GM12878 (cell line): ENCODE results near the gene CHD9. TPM values are rescaled to one million over a fixed set of nuclear protein-coding genes. Genes with fewer than 3 reads are reported as not detected.
"Not testable (repeated sequence)": the region's sequence is repeated elsewhere in the genome, so short reads cannot be mapped to it uniquely, and the experiment has no call there.

Experiments
- ATAC-seq: fragments of 200-7000 bp; cut with Tn5 transposase; 3 replicates; pipeline ENCODE4 v1.9.1; 2020; ENCODE audit warnings: mild to moderate bottlenecking, moderate library complexity
- BruUV-seq: library from RNA; stranded (reverse); fragments of 400-500 nt; replicated peaks from 2 replicates; lab custom pipeline; 2021; lab: Mats Ljungman, UMichigan
- CTCF ChIA-PET: fragments of 300-600 bp; sonication (Branson Sonifier 250); formaldehyde crosslinking; extraction: SDS; loops from one replicate; lab custom pipeline; 2021; ENCODE audit warnings: inconsistent platforms; lab: Yijun Ruan, JAX
- POLR2A ChIA-PET: fragments of 350-600 bp; formaldehyde crosslinking; extraction: SDS; loops from one replicate; lab custom pipeline; 2021; ENCODE audit warnings: inconsistent platforms; lab: Charles Lee
- RAD21 ChIA-PET: fragments of 300-600 bp; sonication (Branson Sonifier 250); formaldehyde crosslinking; loops from one replicate; lab custom pipeline; 2023; ENCODE audit warnings: antibody characterized with exemption; ENCODE audit not compliant: unreplicated experiment; lab: Charles Lee
- SMC1A ChIA-PET: fragments of 300-600 bp; sonication (Branson Sonifier 250); formaldehyde crosslinking; loops from one replicate; lab custom pipeline; 2023; ENCODE audit not compliant: unreplicated experiment, uncharacterized antibody; lab: Charles Lee
- DNase-seq: peaks from one replicate; pipeline ENCODE4 v3.0.0-alpha.2; 2011; ENCODE audit warnings: low read depth, low spot score
- FAIRE-seq: peaks from 3 replicates; lab custom pipeline; 2011; peaks lifted over from hg19 to GRCh38; lab: Jason Lieb, UNC
- H2AFZ ChIP-seq: 2 replicates; pipeline ENCODE4 v1.6.0; 2011; ENCODE audit warnings: low read depth, low read length, control low read depth; ENCODE audit not compliant: control insufficient read depth
- H3K27ac ChIP-seq: 2 replicates; pipeline ENCODE4 v1.5.1; 2011; ENCODE audit warnings: control low read depth; ENCODE audit not compliant: control insufficient read depth, insufficient read depth
- H3K27me3 ChIP-seq, 2 experiments: replicated peaks in 1 of 2; 2 replicates each; pipeline versions ENCODE4 v1.6.0 to v1.6.1; 2011; ENCODE audit warnings: low read length in 1 of 2; ENCODE audit not compliant: control insufficient read depth in 2 of 2, insufficient read depth in 2 of 2
- H3K36me3 ChIP-seq, 2 experiments: 2 replicates each; pipeline ENCODE4 v1.5.1; 2011; ENCODE audit warnings: low read length in 1 of 2; ENCODE audit not compliant: control insufficient read depth in 2 of 2, insufficient read depth in 2 of 2
- H3K4me1 ChIP-seq: 2 replicates; pipeline ENCODE4 v1.6.1; 2011; ENCODE audit warnings: mild to moderate bottlenecking, low read length, moderate library complexity, mixed read lengths; ENCODE audit not compliant: control insufficient read depth, insufficient read depth
- H3K4me2 ChIP-seq: 2 replicates; pipeline ENCODE4 v1.6.0; 2011; ENCODE audit warnings: control low read depth; ENCODE audit not compliant: control insufficient read depth, insufficient read depth
- H3K4me3 ChIP-seq: fragments of 200-600 bp; sonication (generic); 2 replicates; pipeline ENCODE4 v1.5.1; 2016
- H3K79me2 ChIP-seq: 2 replicates; pipeline ENCODE4 v1.6.0; 2011; ENCODE audit warnings: low read length; ENCODE audit not compliant: control insufficient read depth, insufficient read depth
- H3K9ac ChIP-seq: 2 replicates; pipeline ENCODE4 v1.8.0; 2011; ENCODE audit warnings: low read length, control low read depth, mixed read lengths; ENCODE audit not compliant: control insufficient read depth, insufficient read depth
- H3K9me3 ChIP-seq: replicated peaks from 3 replicates; pipeline ENCODE4 v1.5.1; 2011; ENCODE audit warnings: mild to moderate bottlenecking, low read length; ENCODE audit not compliant: control insufficient read depth, insufficient read depth
- H4K20me1 ChIP-seq: 2 replicates; pipeline ENCODE4 v1.6.0; 2011; ENCODE audit not compliant: control insufficient read depth, insufficient read depth
- BCL11A ChIP-seq: IDR thresholded peaks from 2 replicates; pipeline ENCODE4 v1.6.1; 2011; ENCODE audit warnings: low read depth, low read length
- BHLHE40 ChIP-seq, 2 experiments: fragments of 450-650 bp in 1 of 2; IDR thresholded peaks; 2 replicates each; pipeline ENCODE4 v1.6.1; 2011 to 2017; ENCODE audit warnings: low read depth in 2 of 2, borderline replicate concordance in 1 of 2, improper control_type of control experiment in 1 of 2, low read length in 1 of 2, mild to moderate bottlenecking in 1 of 2
- CREM ChIP-seq: IDR thresholded peaks from 2 replicates; pipeline ENCODE4 v1.6.1; 2014; ENCODE audit warnings: antibody characterized with exemption, low read depth
- GABPA ChIP-seq: IDR thresholded peaks from 2 replicates; pipeline ENCODE4 v1.6.1; 2014; ENCODE audit warnings: antibody characterized with exemption, low read depth, mild to moderate bottlenecking, inconsistent platforms
- MTA2 ChIP-seq: fragments of 450-650 bp; IDR thresholded peaks from 2 replicates; pipeline ENCODE4 v1.6.1; 2016; ENCODE audit warnings: low read depth, mild to moderate bottlenecking, moderate library complexity
- NFIC ChIP-seq: IDR thresholded peaks from 2 replicates; pipeline ENCODE4 v1.6.1; 2012; ENCODE audit warnings: low read depth, mild to moderate bottlenecking, inconsistent platforms, low read length, moderate library complexity
- NRF1 ChIP-seq: conservative IDR thresholded peaks from 2 replicates; pipeline ENCODE4 v1.6.1; 2011; ENCODE audit warnings: mild to moderate bottlenecking, low read depth, low read length, improper control_type of control experiment
- SIX5 ChIP-seq: IDR thresholded peaks from 2 replicates; pipeline ENCODE4 v1.6.1; 2011; ENCODE audit warnings: mild to moderate bottlenecking, low read depth, low read length, moderate library complexity; ENCODE audit not compliant: severe bottlenecking
- SMAD1 ChIP-seq: fragments of 450-650 bp; IDR thresholded peaks from 2 replicates; pipeline ENCODE4 v1.6.1; 2018; ENCODE audit warnings: mild to moderate bottlenecking, low read depth; ENCODE audit not compliant: partially characterized antibody
- SMARCA5 ChIP-seq: fragments of 450-650 bp; IDR thresholded peaks from 2 replicates; pipeline ENCODE4 v1.6.1; 2017; ENCODE audit warnings: mild to moderate bottlenecking
- YY1 ChIP-seq: IDR thresholded peaks from 2 replicates; pipeline ENCODE4 v1.6.1; 2011; ENCODE audit warnings: low read depth, mild to moderate bottlenecking, low read length
- ZNF622 ChIP-seq: fragments of 450-650 bp; IDR thresholded peaks from 2 replicates; pipeline ENCODE4 v1.6.1; 2017; ENCODE audit warnings: mild to moderate bottlenecking, inconsistent platforms
- ZSCAN29 ChIP-seq: fragments of 450-650 bp; IDR thresholded peaks from 2 replicates; pipeline ENCODE4 v1.6.1; 2017; ENCODE audit warnings: mild to moderate bottlenecking, moderate library complexity
- ZZZ3 ChIP-seq: IDR thresholded peaks from 2 replicates; pipeline ENCODE4 v1.6.1; 2011; ENCODE audit warnings: low read depth; ENCODE audit not compliant: control insufficient read depth, insufficient read length
- WGBS: methylation state at CpG from one replicate; pipeline ENCODE4 v1.1.6; 2016; ENCODE audit warnings: low lambda C conversion rate; ENCODE audit not compliant: insufficient replicate concordance, insufficient coverage; ENCODE audit errors: missing lambda C conversion rate; 5-methylcytosine and 5-hydroxymethylcytosine counted together
- in situ Hi-C: fragments of 300-500 bp; cut with MboI; formaldehyde crosslinking; loops from 9 replicates; pipeline ENCODE4 v1.14.3; 2018; ENCODE audit warnings: mixed read lengths
- intact Hi-C: fragments of 100-400 bp; cut with micrococcal nuclease; formaldehyde crosslinking; loops from one replicate; pipeline ENCODE4 v1.14.2; 2022; ENCODE audit not compliant: unreplicated experiment
- polyA plus RNA-seq, 11 experiments: library from polyadenylated mRNA; depleted of rRNA in 4 of 11; unstranded in 6 of 11; stranded (reverse) in 5 of 11; fragments of >200 nt; fragmentation: Nextera tagmentation in 4 of 11; fragmentation: Illumina TruSeq in 1 of 11; extraction: Ambion mirVana in 4 of 11; extraction: Trizol in 1 of 11; gene quantifications; 1 replicate in 1 of 11; 2 replicates in 10 of 11; pipeline versions ENCODE4 v1.2.1 to v1.2.3, GENCODE V29; 2011 to 2016; ENCODE audit warnings: inconsistent platforms in 2 of 11, missing spikeins in 2 of 11, low read depth in 1 of 11
- total RNA-seq, 4 experiments: library from RNA; depleted of rRNA in 3 of 4; stranded (reverse); fragments of >200 nt in 3 of 4; fragmentation: Illumina TruSeq in 1 of 4; extraction: Trizol in 1 of 4; gene quantifications; 2 replicates each; pipeline versions ENCODE4 v1.2.1 to v1.2.3, GENCODE V29; 2013 to 2021
- TF ChIP-seq, protein P1 (sequence below): IDR thresholded peaks from 2 replicates; pipeline ENCODE4 v1.6.1; 2012; ENCODE audit warnings: mild to moderate bottlenecking, low read depth, low read length

Gene CHD9
- total and polyA plus RNA-seq, 10 of the 15 experiments (the other 5 are each of a cell fraction or from before 2014, with no cell fraction given): 29.2 to 95.7 (median 54.3) TPM

DNA sequence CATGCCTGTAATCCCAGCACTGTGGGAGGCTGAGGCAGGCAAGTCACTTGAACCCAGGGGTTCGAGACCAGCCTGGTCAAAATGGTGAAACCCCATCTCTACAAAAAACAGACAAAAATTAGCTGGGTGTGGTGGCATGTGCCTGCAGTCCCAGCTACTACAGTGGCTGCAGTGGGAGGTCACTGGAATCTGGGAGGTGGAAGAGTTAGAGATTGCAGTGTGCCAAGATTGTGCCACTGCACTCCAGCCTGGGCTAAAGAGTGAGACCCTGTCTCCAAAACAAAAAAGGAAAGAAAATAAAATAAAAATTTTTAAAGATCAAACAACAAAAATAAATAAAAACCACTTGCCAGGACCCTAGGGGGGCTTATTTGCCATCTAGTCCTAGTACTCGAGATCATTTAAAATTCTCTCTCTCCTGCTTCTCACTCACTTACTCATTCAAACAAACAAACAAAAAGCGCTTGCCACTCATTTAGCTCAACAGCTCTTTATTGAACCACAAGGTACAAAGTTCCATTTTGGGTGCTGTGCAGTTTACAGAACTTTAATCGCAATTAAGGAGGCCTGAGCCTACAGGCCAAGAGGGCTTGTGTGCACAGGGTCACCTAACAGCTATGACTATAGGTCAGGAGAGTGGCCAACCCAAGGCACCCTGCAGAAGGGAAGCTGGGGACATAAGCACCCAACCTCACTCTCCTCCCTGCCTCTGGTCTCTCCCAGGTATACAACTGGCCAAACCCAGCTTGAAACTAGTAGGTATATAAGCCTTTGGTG is 6.5 kb upstream of the CHD9 start:
- intact Hi-C loops: no loop called here
- no peak for TF ChIP-seq ZNF622
- TF ChIP-seq MTA2: no peak
- no peak for TF ChIP-seq NRF1
- no peak for TF ChIP-seq GABPA
- TF ChIP-seq NFIC: no peak
- TF ChIP-seq SMARCA5: no peak
- TF ChIP-seq SIX5: no peak
- no peak for TF ChIP-seq CREM
- no peak for TF ChIP-seq BHLHE40 (IDR thresholded peaks at IDR 0.05; ENCODE audit: borderline replicate concordance in 1 of 2, low read depth in 2 of 2, low read length in 1 of 2)
- no peak for TF ChIP-seq YY1
- TF ChIP-seq, protein P1, sequence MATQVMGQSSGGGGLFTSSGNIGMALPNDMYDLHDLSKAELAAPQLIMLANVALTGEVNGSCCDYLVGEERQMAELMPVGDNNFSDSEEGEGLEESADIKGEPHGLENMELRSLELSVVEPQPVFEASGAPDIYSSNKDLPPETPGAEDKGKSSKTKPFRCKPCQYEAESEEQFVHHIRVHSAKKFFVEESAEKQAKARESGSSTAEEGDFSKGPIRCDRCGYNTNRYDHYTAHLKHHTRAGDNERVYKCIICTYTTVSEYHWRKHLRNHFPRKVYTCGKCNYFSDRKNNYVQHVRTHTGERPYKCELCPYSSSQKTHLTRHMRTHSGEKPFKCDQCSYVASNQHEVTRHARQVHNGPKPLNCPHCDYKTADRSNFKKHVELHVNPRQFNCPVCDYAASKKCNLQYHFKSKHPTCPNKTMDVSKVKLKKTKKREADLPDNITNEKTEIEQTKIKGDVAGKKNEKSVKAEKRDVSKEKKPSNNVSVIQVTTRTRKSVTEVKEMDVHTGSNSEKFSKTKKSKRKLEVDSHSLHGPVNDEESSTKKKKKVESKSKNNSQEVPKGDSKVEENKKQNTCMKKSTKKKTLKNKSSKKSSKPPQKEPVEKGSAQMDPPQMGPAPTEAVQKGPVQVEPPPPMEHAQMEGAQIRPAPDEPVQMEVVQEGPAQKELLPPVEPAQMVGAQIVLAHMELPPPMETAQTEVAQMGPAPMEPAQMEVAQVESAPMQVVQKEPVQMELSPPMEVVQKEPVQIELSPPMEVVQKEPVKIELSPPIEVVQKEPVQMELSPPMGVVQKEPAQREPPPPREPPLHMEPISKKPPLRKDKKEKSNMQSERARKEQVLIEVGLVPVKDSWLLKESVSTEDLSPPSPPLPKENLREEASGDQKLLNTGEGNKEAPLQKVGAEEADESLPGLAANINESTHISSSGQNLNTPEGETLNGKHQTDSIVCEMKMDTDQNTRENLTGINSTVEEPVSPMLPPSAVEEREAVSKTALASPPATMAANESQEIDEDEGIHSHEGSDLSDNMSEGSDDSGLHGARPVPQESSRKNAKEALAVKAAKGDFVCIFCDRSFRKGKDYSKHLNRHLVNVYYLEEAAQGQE: no peak
- no peak for TF ChIP-seq ZZZ3
- no peak for TF ChIP-seq ZSCAN29
- TF ChIP-seq SMAD1: no peak
- TF ChIP-seq BCL11A: no peak
- TF ChIP-seq, all 136 proteins: peak for 0
- no peaks in the 10 kb centered on the region for H3K4me1 ChIP-seq
- H3K9ac ChIP-seq: no peak overlapping the region
- no peaks in the 10 kb centered on the region for H4K20me1 ChIP-seq
- ATAC-seq: no peak
- no peak overlapping the region for H3K4me3 ChIP-seq
- ChIA-PET SMC1A (no interaction called here), POLR2A (no interaction called here), CTCF (no interaction called here), RAD21 (no interaction called here)
- H3K79me2 ChIP-seq: no peaks in the 10 kb centered on the region
- no peak for FAIRE-seq
- no peak overlapping the region for H2AFZ ChIP-seq
- H3K27me3 ChIP-seq: no peaks in the 10 kb centered on the region
- no peaks in the 10 kb centered on the region for H3K36me3 ChIP-seq
- BruUV-seq: no TSS peak
- WGBS: 48% methylated on average over 4 of the region's 4 CpGs
- H3K9me3 ChIP-seq: no peaks in the 10 kb centered on the region
- no peak for DNase-seq
- H3K4me2 ChIP-seq: no peak overlapping the region
- H3K27ac ChIP-seq: no peak overlapping the region
- in situ Hi-C loops: no loop called here

DNA sequence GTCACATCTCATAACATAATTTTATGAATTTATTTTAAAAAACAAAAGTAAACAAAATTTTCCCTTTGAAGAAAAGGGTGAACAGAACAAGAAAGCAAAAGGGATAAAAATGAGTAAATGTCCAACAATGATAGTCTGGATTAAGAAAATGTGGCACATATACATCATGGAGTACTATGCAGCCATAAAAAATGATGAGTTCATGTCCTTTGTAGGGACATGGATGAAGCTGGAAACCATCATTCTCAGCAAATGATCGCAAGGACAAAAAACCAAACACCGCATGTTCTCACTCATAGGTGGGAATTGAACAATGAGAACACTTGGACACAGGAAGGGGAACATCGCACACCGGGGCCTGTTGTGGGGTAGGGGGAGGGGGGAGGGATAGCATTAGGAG is 3.5 kb upstream of the CHD9 start:
- H3K4me2 ChIP-seq, BruUV-seq, H3K27ac ChIP-seq, H3K4me3 ChIP-seq, H3K27me3 ChIP-seq, H4K20me1 ChIP-seq, H3K9ac ChIP-seq, ATAC-seq, H3K9me3 ChIP-seq, FAIRE-seq, in situ Hi-C loops, DNase-seq, H3K4me1 ChIP-seq, CTCF ChIA-PET, H2AFZ ChIP-seq, H3K36me3 ChIP-seq: not testable (repeated sequence)
- peaks cover 15% of the 10 kb centered on the region for H3K79me2 ChIP-seq
- ChIA-PET RAD21 (interaction anchor here (1.5 kb wide), 1 partner anchor 107 kb away, joined by 5 read pairs; no protein-coding TSS in a partner anchor), SMC1A (interaction anchor here (0.9 kb wide), 2 partner anchors 180 to 232 kb away, joined by 3 read pairs; no protein-coding TSS in a partner anchor), POLR2A (interaction anchor here (0.6 kb wide), 1 partner anchor 166 kb away, joined by 3 read pairs; no protein-coding TSS in a partner anchor)
- whole genome bisulfite sequencing: 100% methylated on average over 2 of the region's 4 CpGs
- intact Hi-C loops: loop anchor here (10.0 kb wide), 1 partner anchor 234 kb away; no protein-coding TSS in a partner anchor
